HEK293T (cell line): ENCODE data around the gene MPZ.

Experiments
- ARNT ChIP-seq: fragments of 450-650 bp; IDR thresholded peaks from 2 replicates; pipeline ENCODE4 v1.6.1; 2017; ENCODE audit warnings: mild to moderate bottlenecking
- NFRKB ChIP-seq: fragments of 450-650 bp; IDR thresholded peaks from 2 replicates; pipeline ENCODE4 v1.6.1; 2016; ENCODE audit warnings: mild to moderate bottlenecking, moderate library complexity

GRCh38 chr1:161324020-161324419 lies 14.3 kb upstream of the MPZ start:
- TF ChIP-seq NFRKB (no peak), ARNT (no peak)
